RCC 7860 (cell line): Measurements from ENCODE around the gene TRIM17.

Experiments used
- DNase-seq: peaks from one replicate; pipeline ENCODE4 v3.0.0-alpha.2; 2015; ENCODE audit warnings: low spot score
- FAIRE-seq: peaks from 2 replicates; lab custom pipeline; 2012; peaks lifted over from hg19 to GRCh38; lab: Jason Lieb, UNC

Gene TRIM17

GRCh38 chr1:228359613-228360532 is 56.8 kb downstream of the TRIM17 start:
- no peak for DNase-seq
- no peak for FAIRE-seq

GRCh38 chr1:228358764-228359612 is 57.7 kb downstream of the TRIM17 start:
- FAIRE-seq (no peak), DNase-seq (no peak)

GRCh38 chr1:228358039-228358763 is 58.5 kb downstream of the TRIM17 start:
- DNase-seq, result peak; percentile 15
- no peak for FAIRE-seq
